Activated B cell treated with CpG ODN at 0.5 μM for 24 hours (primary cell): ENCODE data around the gene RPS27L. TPM values are rescaled to one million over a fixed set of nuclear protein-coding genes. Genes with fewer than 3 reads are reported as not detected.
A peak's percentile ranks its signal among the peaks of the same experiment; 100 is the strongest.

Source experiments
- ATAC-seq: fragments of 200-7000 bp; cut with Tn5 transposase; one replicate; pipeline ENCODE4 v1.10.0; 2021; ENCODE audit warnings: low read depth, mild to moderate bottlenecking, moderate library complexity
- CTCF ChIA-PET: fragments of 350-600 bp; sonication (Branson Sonifier 250); formaldehyde crosslinking; loops from one replicate; lab custom pipeline; 2021; ENCODE audit warnings: antibody characterized with exemption; lab: Charles Lee
- POLR2A ChIA-PET: fragments of 350-600 bp; sonication (Branson Sonifier 250); formaldehyde crosslinking; loops from one replicate; lab custom pipeline; 2021; ENCODE audit warnings: antibody characterized with exemption; lab: Charles Lee
- DNase-seq: peaks from one replicate; pipeline ENCODE4 v3.0.0; 2022
- H3K27ac Mint-ChIP-seq: one replicate; pipeline ENCODE4 v1.8.0; 2020; ENCODE audit warnings: mixed read lengths
- H3K27me3 Mint-ChIP-seq: one replicate; pipeline ENCODE4 v1.8.0; 2021; ENCODE audit warnings: mixed read lengths
- H3K36me3 Mint-ChIP-seq: one replicate; pipeline ENCODE4 v1.8.0; 2021; ENCODE audit warnings: low read depth, mixed read lengths
- H3K4me1 Mint-ChIP-seq: one replicate; pipeline ENCODE4 v1.8.0; 2021; ENCODE audit warnings: mixed read lengths
- H3K4me3 Mint-ChIP-seq: one replicate; pipeline ENCODE4 v1.8.0; 2020; ENCODE audit warnings: mild to moderate bottlenecking, mixed read lengths
- H3K9me3 Mint-ChIP-seq: one replicate; pipeline ENCODE4 v1.8.0; 2020; ENCODE audit warnings: mixed read lengths
- intact Hi-C: fragments of 100-400 bp; cut with micrococcal nuclease; formaldehyde crosslinking; loops from one replicate; pipeline ENCODE4 v1.15.1; 2024
- total RNA-seq: library from RNA; stranded (reverse); gene quantifications from 2 replicates; pipeline ENCODE4 v1.2.3, GENCODE V29; 2022
- TF ChIP-seq, protein P1 (sequence below): fragments of 200-600 bp; IDR thresholded peaks from one replicate; pipeline ENCODE4 v1.8.0; 2022; ENCODE audit warnings: antibody characterized with exemption, mild to moderate bottlenecking

The RPS27L gene
- total RNA-seq, 1 donor from 2014 or later: 70.8 TPM

DNA sequence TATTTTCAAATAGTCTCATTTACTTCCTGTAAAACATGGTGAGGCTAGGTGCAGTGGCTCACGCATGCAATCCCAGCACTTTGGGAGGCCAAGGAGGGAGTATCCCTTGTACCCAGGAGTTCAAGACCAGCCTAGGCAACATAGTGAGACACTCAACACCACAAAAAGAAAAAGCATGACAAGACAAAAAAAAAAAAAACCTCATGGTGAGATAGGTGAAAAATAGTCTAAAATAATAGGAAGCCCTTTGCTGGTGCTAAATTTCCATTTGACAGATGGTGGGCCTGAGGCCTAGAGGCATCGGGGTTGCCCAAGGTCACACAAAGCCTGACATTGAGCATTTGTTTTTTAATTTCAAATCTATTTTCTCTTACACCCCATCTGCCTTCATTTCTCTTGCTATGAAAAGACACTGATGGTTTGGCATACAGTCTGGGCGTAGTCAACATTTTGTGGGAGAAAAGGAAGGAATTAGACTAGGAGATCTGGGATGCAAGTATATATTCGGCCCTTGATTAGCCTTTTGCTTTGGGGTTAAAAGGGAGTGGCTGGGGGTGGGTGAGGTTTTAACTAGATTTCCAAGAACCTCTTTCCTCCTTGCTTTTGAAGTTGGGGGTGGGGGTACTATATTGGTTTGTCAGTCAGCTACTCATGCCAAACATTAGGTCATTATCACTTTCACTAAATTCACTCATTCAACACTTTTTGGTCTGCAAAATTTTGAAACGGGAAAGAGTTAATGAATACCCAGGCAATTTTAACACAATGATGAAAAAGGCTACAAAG is 43.4 kb upstream of the RPS27L start:
- TF ChIP-seq, protein P1, sequence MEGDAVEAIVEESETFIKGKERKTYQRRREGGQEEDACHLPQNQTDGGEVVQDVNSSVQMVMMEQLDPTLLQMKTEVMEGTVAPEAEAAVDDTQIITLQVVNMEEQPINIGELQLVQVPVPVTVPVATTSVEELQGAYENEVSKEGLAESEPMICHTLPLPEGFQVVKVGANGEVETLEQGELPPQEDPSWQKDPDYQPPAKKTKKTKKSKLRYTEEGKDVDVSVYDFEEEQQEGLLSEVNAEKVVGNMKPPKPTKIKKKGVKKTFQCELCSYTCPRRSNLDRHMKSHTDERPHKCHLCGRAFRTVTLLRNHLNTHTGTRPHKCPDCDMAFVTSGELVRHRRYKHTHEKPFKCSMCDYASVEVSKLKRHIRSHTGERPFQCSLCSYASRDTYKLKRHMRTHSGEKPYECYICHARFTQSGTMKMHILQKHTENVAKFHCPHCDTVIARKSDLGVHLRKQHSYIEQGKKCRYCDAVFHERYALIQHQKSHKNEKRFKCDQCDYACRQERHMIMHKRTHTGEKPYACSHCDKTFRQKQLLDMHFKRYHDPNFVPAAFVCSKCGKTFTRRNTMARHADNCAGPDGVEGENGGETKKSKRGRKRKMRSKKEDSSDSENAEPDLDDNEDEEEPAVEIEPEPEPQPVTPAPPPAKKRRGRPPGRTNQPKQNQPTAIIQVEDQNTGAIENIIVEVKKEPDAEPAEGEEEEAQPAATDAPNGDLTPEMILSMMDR: no peak
- POLR2A ChIA-PET: interaction anchor here (0.7 kb wide), 1 partner anchor 9 kb away, joined by 3 read pairs; no protein-coding TSS in a partner anchor
- intact Hi-C loops: no loop called here
- H3K9me3 Mint-ChIP-seq: no peaks in the 10 kb centered on the region
- peaks cover 83% of the 10 kb centered on the region for H3K4me1 Mint-ChIP-seq
- no peaks in the 10 kb centered on the region for H3K27me3 Mint-ChIP-seq
- no peak for DNase-seq
- no peak for ATAC-seq
- CTCF ChIA-PET: interaction anchor here (0.8 kb wide), 1 partner anchor 31 kb away, joined by 3 read pairs; no protein-coding TSS in a partner anchor
- peak overlapping the region; percentile 47 for H3K27ac Mint-ChIP-seq
- H3K36me3 Mint-ChIP-seq: peaks cover 33% of the 10 kb centered on the region
- H3K4me3 Mint-ChIP-seq: no peak overlapping the region

GRCh38 chr15:63198371-63199250 is 41.3 kb upstream of the RPS27L start:
- ChIA-PET CTCF (no interaction called here), POLR2A (interaction anchor here (2.4 kb wide), 1 partner anchor 16 kb away, joined by 5 read pairs; no protein-coding TSS in a partner anchor)
- Mint-ChIP-seq H3K9me3 (no peaks in the 10 kb centered on the region), H3K27ac (no peak overlapping the region), H3K4me1 (peaks cover 87% of the 10 kb centered on the region), H3K36me3 (peaks cover 30% of the 10 kb centered on the region), H3K27me3 (no peaks in the 10 kb centered on the region), H3K4me3 (no peak overlapping the region)
- intact Hi-C loops: loop anchor here (10.0 kb wide), 1 partner anchor 1696 kb away; no protein-coding TSS in a partner anchor
- TF ChIP-seq, protein P1: no peak
- DNase-seq (no peak), ATAC-seq (no peak)

GRCh38 chr15:63197626-63198025 is 40.3 kb upstream of the RPS27L start:
- H3K9me3 Mint-ChIP-seq: no peaks in the 10 kb centered on the region
- intact Hi-C loops: loop anchor here (10.0 kb wide), 1 partner anchor 1697 kb away; no protein-coding TSS in a partner anchor
- CTCF ChIA-PET: interaction anchor here (0.6 kb wide), 1 partner anchor 35 kb away, joined by 3 read pairs; no protein-coding TSS in a partner anchor
- ATAC-seq (no peak), DNase-seq (no peak)
- POLR2A ChIA-PET: interaction anchor here (2.4 kb wide), 1 partner anchor 17 kb away, joined by 5 read pairs; no protein-coding TSS in a partner anchor
- peaks cover 30% of the 10 kb centered on the region for H3K36me3 Mint-ChIP-seq
- H3K4me3 Mint-ChIP-seq: no peak overlapping the region
- no peaks in the 10 kb centered on the region for H3K27me3 Mint-ChIP-seq
- TF ChIP-seq, protein P1: no peak
- H3K27ac Mint-ChIP-seq: no peak overlapping the region
- peaks cover 87% of the 10 kb centered on the region for H3K4me1 Mint-ChIP-seq

- ATAC-seq (no peak), DNase-seq (no peak)
- intact Hi-C loops: loop anchor here (10.0 kb wide), 1 partner anchor 1698 kb away; no protein-coding TSS in a partner anchor
- H3K36me3 Mint-ChIP-seq: peaks cover 28% of the 10 kb centered on the region
- H3K27me3 Mint-ChIP-seq: no peaks in the 10 kb centered on the region
- H3K4me1 Mint-ChIP-seq: peaks cover 90% of the 10 kb centered on the region
- TF ChIP-seq, protein P1: no peak
- CTCF ChIA-PET: interaction anchor here (1.2 to 1.6 kb wide), 2 partner anchors 13 to 14 kb away, joined by 3 to 5 read pairs; no protein-coding TSS in a partner anchor
- no peaks in the 10 kb centered on the region for H3K9me3 Mint-ChIP-seq
- no peak overlapping the region for H3K4me3 Mint-ChIP-seq
- H3K27ac Mint-ChIP-seq: no peak overlapping the region
- POLR2A ChIA-PET: interaction anchor here (0.9 to 4.1 kb wide), 5 partner anchors 9 to 80 kb away, joined by 3 to 32 read pairs (median 5); partner anchors contain the start of genes APH1B and RPS27L
These were observed 39.6 kb upstream of the RPS27L start for GRCh38 chr15:63196842-63197241.
